Activated CD4-positive, alpha-beta memory T cell treated with anti-CD3 and anti-CD28 coated beads, Interleukin-2, amount 10 ng/mL, durations not matched to agents 7 days and 5 days (primary cell): Measurements from ENCODE around the gene CTDNEP1. TPM values are rescaled to one million over a fixed set of nuclear protein-coding genes. Genes with fewer than 3 reads are reported as not detected.

ENCODE experiments used
- CTCF ChIA-PET: fragments of 350-600 bp; sonication (Branson Sonifier 250); formaldehyde crosslinking; loops from one replicate; lab custom pipeline; 2021; ENCODE audit warnings: antibody characterized with exemption, inconsistent platforms; lab: Charles Lee
- POLR2A ChIA-PET: fragments of 350-600 bp; sonication (Branson Sonifier 250); formaldehyde crosslinking; loops from one replicate; lab custom pipeline; 2021; ENCODE audit warnings: antibody characterized with exemption; lab: Charles Lee
- DNase-seq: peaks from one replicate; pipeline ENCODE4 v3.0.0-alpha.2; 2020
- H3K27ac Mint-ChIP-seq: one replicate; pipeline ENCODE4 v1.8.0; 2021; ENCODE audit warnings: mild to moderate bottlenecking, mixed read lengths
- H3K27me3 Mint-ChIP-seq: one replicate; pipeline ENCODE4 v1.8.0; 2021; ENCODE audit warnings: mixed read lengths
- H3K36me3 Mint-ChIP-seq: one replicate; pipeline ENCODE4 v1.8.0; 2021; ENCODE audit warnings: low read depth, mixed read lengths
- H3K4me1 Mint-ChIP-seq: one replicate; pipeline ENCODE4 v1.8.0; 2021; ENCODE audit warnings: mixed read lengths
- H3K4me3 Mint-ChIP-seq: one replicate; pipeline ENCODE4 v1.8.0; 2021; ENCODE audit warnings: mild to moderate bottlenecking, mixed read lengths
- H3K9me3 Mint-ChIP-seq: one replicate; pipeline ENCODE4 v1.8.0; 2021; ENCODE audit warnings: mixed read lengths
- total RNA-seq, 2 experiments: library from RNA; stranded (reverse); gene quantifications; one replicate each; pipeline ENCODE4 v1.2.3, GENCODE V29; 2021

CTDNEP1 gene
- total RNA-seq, 2 experiments from 2014 or later, result 170 to 175 TPM

DNA sequence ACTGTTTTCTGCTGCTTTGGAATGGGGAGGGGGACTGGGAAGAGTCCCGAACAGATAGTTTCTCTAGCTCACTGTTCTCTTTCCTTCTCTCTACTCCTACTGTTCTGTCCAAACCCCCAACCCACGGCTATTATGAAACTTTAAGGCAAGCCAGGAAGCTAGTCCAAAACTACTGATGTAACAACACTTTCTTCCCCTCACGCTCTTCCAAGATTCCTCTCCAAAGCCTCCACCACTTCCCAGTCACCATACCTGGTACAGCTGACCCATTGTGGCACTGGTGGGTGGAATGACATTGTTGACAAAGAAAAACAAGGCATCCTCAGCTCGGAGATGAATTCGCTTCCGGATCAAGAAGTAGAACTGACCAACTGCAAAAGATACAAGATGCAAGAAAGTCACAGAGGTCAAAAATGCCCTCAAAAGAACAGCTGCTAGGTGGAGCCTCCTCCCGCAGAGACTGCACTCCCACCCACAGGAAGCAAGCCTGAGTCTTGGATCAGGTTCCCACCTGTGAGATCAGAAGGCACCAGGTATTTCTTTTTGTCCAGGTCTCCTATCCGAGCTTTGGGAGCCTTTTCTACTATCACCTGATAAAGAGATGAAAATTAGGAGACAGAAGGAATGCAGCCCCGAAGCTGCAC lies 10.3 kb downstream of the CTDNEP1 start:
- Mint-ChIP-seq H3K27me3 (no peaks in the 10 kb centered on the region), H3K36me3 (peaks cover 66% of the 10 kb centered on the region), H3K9me3 (no peaks in the 10 kb centered on the region), H3K4me3 (peak overlapping the region; percentile 87), H3K27ac (peak overlapping the region; percentile 92), H3K4me1 (peaks cover 55% of the 10 kb centered on the region)
- DNase-seq, result no peak
- CTCF ChIA-PET, result interaction anchor here (0.9 to 2.7 kb wide), 5 partner anchors 8 to 374 kb away, joined by 3 to 19 read pairs (median 6); partner anchors contain the start of genes ACADVL, DLG4 and FXR2
- POLR2A ChIA-PET, result interaction anchor here (0.6 to 9.1 kb wide), 8 partner anchors 9 to 446 kb away, joined by 3 to 100 read pairs (median 12); partner anchors contain the start of genes ACADVL, CTDNEP1, DLG4 and ELP5

DNA sequence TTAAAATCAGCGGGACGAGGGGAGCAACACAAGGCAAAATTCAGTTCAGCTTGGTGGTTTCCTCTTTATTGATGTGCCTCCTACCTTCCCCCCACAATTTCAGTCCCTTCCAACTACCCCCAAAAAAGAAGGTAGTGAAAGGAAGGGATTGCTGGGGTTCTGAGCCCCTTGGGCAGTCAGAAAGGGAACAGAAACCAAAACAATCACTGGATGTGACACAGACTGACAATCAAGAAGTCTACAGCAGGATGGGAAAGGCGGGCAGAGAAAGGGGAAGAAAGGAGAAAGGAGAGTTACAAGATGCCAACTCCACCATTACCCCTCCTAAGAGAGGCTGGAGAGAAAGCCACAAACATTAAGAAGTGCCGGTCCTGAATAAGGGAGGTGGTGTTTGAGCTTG lies 11.2 kb downstream of the CTDNEP1 start:
- ChIA-PET CTCF (interaction anchor here (1.6 to 6.6 kb wide), 4 partner anchors 19 to 320 kb away, joined by 4 to 44 read pairs (median 12); partner anchors contain the start of genes ACADVL and DLG4), POLR2A (interaction anchor here (1.0 to 9.1 kb wide), 4 partner anchors 10 to 334 kb away, joined by 3 to 100 read pairs (median 38); partner anchors contain the start of genes ACADVL, CTDNEP1, DLG4 and ELP5)
- Mint-ChIP-seq H3K27ac (peak overlapping the region; percentile 92), H3K36me3 (peaks cover 69% of the 10 kb centered on the region), H3K9me3 (no peaks in the 10 kb centered on the region), H3K4me1 (peaks cover 62% of the 10 kb centered on the region), H3K4me3 (peak overlapping the region; percentile 87), H3K27me3 (no peaks in the 10 kb centered on the region)
- DNase-seq, result no peak

DNA sequence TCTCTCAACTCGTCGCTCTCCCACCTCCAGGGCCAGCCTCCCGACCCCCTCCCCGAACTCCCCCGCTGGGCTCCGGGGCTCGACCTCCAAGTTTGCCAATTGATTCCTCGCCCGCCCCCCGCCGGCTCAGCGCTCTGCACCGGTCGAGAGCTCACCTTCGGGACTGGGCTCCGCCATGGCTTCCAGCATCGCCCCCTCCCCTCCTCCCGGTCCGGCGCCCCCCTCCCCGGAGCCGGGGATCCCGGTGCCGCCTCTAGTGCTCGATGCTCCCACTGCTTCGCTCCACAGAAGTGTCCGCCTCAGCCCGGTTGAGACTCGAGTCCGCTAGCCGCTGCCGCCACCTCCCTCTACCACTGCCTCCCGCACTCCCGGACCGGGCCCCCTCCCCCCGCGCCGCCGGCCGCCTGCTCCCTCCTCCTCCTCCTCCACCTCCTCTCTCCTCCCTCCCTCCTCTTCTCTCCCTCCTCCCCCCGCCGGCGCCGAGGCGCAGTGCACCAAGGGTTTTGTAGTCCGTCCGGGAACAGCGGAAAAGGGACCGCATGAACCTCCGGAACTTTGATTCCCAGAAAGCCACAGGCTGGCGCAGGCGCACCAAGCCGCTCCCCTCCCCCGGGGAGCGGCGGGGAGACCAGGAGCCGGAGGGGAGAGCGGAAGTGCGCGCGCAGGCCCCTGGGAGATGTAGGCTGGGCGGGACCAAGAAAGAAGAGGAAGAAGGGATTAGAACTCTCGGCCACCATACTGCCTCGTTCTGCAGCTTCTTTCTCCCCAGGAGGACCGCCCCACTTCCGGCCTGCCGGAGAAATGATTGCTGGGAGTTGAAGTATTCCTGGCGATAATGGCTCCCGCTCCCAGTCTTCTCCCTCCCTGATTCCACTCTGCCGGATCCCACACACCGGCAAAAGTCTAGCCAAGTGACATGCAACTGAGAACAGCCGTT lies 12.2 kb downstream of the CTDNEP1 start, which contains the start of gene PHF23:
PHF23 (minus strand) TSS at position 367 of the 937 bp plus-strand sequence; CDS start at position 189, 178 bp downstream.
- POLR2A ChIA-PET, result interaction anchor here (0.6 to 9.1 kb wide), 11 partner anchors 11 to 447 kb away, joined by 3 to 100 read pairs (median 6); partner anchors contain the start of genes ACADVL, ACAP1, CTDNEP1 and DLG4
- H3K36me3 Mint-ChIP-seq, result peaks cover 74% of the 10 kb centered on the region

DNA sequence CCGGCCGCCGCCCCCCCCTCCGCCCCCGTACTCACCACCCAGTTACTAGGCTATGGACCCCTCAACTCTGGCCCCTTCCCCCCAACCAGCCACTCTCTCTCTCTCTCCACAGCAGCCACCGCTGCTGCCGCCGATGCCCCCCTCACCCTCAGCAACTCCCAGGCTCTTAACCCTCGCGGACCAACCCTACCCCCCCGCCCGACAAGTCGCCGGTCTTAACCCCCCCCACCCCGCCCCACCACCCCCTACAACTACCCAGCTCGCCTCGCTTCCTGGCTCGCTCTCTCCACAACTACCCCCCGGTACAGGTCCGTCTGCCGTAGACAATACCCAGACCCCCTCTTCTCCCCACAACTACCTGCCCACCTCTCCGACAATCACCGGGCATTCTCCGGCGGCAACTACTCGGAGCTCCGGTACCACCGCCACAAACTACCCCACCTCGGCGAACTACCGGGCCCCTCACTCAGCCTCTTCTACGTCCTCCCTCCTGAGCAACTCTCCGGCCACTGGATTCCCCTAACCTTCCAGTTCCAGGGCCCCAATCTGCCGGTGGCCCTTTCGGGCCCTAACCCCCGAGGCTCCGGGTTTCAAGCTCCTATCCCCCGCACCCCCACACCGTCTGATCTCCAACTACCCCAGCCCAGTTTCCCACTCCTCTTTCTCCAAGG lies 13.0 kb downstream of the CTDNEP1 start:
- POLR2A ChIA-PET, result interaction anchor here (1.0 to 9.1 kb wide), 8 partner anchors 12 to 448 kb away, joined by 4 to 100 read pairs (median 7); partner anchors contain the start of genes ACADVL, ACAP1, CTDNEP1 and DLG4
- CTCF ChIA-PET, result interaction anchor here (0.6 to 6.6 kb wide), 3 partner anchors 18 to 482 kb away, joined by 3 to 44 read pairs (median 3); partner anchors contain the start of genes ACADVL and DLG4
- Mint-ChIP-seq H3K9me3 (no peaks in the 10 kb centered on the region), H3K4me3 (peak overlapping the region; percentile 87), H3K27ac (peak overlapping the region; percentile 92), H3K36me3 (peaks cover 68% of the 10 kb centered on the region), H3K27me3 (no peaks in the 10 kb centered on the region), H3K4me1 (peaks cover 71% of the 10 kb centered on the region)
- DNase-seq, result no peak

More for the DNA sequence above, 12.2 kb downstream of the CTDNEP1 start, which contains the start of gene PHF23:
- peak within 1 kb of the TSS; percentile 92 for H3K27ac Mint-ChIP-seq
- H3K4me3 Mint-ChIP-seq, result peak within 1 kb of the TSS; percentile 87
- CTCF ChIA-PET, result interaction anchor here (0.6 to 6.6 kb wide), 4 partner anchors 18 to 321 kb away, joined by 4 to 44 read pairs (median 5); partner anchors contain the start of genes ACADVL and DLG4
- peak; percentile 98 for DNase-seq
- no peaks in the 10 kb centered on the region for H3K27me3 Mint-ChIP-seq
- H3K9me3 Mint-ChIP-seq, result no peaks in the 10 kb centered on the region
- H3K4me1 Mint-ChIP-seq, result peaks cover 71% of the 10 kb centered on the region

DNA sequence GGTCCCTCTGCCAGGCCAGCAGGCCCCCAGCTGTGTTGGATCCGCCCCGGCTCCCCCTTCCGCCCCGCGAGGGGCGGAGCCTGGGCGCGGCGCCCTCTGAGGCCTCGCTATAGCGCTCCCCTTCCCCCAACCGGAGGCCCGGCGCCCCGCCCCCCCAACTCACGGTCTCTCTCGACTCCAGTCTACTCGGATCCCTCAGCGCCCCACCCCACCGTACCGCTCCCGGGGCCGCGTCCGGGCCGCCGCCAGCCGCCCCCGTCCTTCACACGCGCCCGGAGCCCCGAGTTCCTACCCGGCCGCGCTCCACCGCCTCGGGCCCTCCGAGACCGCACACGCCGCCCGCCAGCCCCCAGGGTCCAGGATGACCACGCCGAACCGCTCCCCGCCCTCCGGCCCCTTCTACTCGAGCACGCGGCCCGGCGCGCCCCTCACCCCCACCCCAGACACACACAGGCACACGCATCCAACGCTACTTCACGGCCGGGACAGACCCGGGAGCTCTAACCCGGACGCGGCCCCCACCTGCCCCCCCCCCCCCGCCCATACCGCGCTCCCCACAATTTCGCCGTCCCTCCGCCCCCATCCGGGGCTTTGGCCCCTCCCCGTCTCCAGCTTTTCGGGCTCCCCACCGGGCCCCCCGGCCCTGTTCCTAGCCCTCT lies 13.6 kb downstream of the CTDNEP1 start:
- H3K36me3 Mint-ChIP-seq, result peaks cover 64% of the 10 kb centered on the region
- CTCF ChIA-PET, result interaction anchor here (0.6 to 6.6 kb wide), 3 partner anchors 17 to 483 kb away, joined by 3 to 44 read pairs (median 3); partner anchors contain the start of genes ACADVL and DLG4

DNA sequence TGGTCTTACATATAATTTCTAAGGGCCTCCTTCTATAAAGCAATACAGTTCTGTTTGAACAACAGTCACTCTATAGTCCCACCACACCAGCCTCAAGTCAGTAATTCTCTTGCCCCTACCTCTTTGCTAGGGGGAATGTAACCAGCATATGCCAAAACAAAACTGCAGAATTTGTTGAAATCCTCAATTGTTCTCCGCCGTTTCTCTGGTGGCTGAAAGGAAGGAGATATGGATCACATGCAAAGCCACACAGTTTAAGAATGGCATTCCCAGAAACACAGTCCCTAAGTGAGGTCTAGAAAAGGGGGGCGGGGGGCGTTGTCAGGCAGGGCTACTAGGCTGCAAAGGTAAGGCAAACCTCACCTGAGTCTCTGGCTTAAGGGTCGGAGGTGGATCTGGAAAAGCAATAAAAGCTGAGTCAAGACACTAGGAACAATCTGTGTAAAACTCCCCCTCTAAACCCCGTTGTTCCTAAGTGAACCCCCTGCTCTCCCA lies 14.2 kb downstream of the CTDNEP1 start:
- Mint-ChIP-seq H3K36me3 (peaks cover 62% of the 10 kb centered on the region), H3K4me1 (peaks cover 71% of the 10 kb centered on the region), H3K4me3 (peak overlapping the region; percentile 87), H3K27ac (peak overlapping the region; percentile 92), H3K9me3 (no peaks in the 10 kb centered on the region), H3K27me3 (no peaks in the 10 kb centered on the region)
- ChIA-PET CTCF (interaction anchor here (1.3 to 6.6 kb wide), 2 partner anchors 16 to 23 kb away, joined by 3 to 44 read pairs; partner anchors contain the start of genes ACADVL and DLG4), POLR2A (interaction anchor here (0.9 to 9.1 kb wide), 7 partner anchors 13 to 99 kb away, joined by 3 to 100 read pairs (median 6); partner anchors contain the start of genes ACADVL, ACAP1, CTDNEP1 and DLG4)
- no peak for DNase-seq

More for the DNA sequence above, 13.6 kb downstream of the CTDNEP1 start:
- Mint-ChIP-seq H3K27me3 (no peaks in the 10 kb centered on the region), H3K27ac (peak overlapping the region; percentile 92), H3K4me1 (peaks cover 71% of the 10 kb centered on the region), H3K9me3 (no peaks in the 10 kb centered on the region), H3K4me3 (peak overlapping the region; percentile 87)
- POLR2A ChIA-PET, result interaction anchor here (0.5 to 9.1 kb wide), 8 partner anchors 13 to 457 kb away, joined by 3 to 100 read pairs (median 6); partner anchors contain the start of genes ACADVL, ACAP1, CTDNEP1 and DLG4
- peak; percentile 81 for DNase-seq

DNA sequence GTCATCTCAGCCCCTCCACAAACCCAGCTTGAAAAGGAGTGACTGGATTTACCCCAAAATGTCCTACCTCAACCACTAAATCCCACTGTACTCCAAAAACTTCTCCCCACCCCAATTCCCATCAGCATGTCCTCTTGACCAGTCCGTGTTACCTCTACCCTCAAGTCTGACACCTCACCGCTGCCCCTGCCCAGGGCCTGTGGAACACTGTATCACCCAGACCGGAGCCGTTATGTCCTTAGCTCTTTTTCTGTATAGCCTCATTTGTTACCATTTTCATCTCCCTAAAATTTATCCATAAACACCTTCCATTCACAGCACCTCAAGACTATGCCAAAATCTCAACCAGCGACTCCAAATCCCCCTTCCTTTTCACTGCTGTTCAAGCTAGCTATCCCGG lies 14.7 kb downstream of the CTDNEP1 start:
- no peaks in the 10 kb centered on the region for H3K9me3 Mint-ChIP-seq
- H3K4me3 Mint-ChIP-seq, result peak overlapping the region; percentile 87
- H3K36me3 Mint-ChIP-seq, result peaks cover 62% of the 10 kb centered on the region
- DNase-seq, result no peak
- no peaks in the 10 kb centered on the region for H3K27me3 Mint-ChIP-seq
- ChIA-PET CTCF (interaction anchor here (6.6 kb wide), 1 partner anchor 16 kb away, joined by 44 read pairs; the partner anchor contains the start of genes ACADVL and DLG4), POLR2A (interaction anchor here (0.9 to 9.1 kb wide), 6 partner anchors 15 to 100 kb away, joined by 3 to 100 read pairs (median 6); partner anchors contain the start of genes ACADVL, ACAP1, CTDNEP1 and DLG4)
- peaks cover 72% of the 10 kb centered on the region for H3K4me1 Mint-ChIP-seq
- H3K27ac Mint-ChIP-seq, result peak overlapping the region; percentile 92

DNA sequence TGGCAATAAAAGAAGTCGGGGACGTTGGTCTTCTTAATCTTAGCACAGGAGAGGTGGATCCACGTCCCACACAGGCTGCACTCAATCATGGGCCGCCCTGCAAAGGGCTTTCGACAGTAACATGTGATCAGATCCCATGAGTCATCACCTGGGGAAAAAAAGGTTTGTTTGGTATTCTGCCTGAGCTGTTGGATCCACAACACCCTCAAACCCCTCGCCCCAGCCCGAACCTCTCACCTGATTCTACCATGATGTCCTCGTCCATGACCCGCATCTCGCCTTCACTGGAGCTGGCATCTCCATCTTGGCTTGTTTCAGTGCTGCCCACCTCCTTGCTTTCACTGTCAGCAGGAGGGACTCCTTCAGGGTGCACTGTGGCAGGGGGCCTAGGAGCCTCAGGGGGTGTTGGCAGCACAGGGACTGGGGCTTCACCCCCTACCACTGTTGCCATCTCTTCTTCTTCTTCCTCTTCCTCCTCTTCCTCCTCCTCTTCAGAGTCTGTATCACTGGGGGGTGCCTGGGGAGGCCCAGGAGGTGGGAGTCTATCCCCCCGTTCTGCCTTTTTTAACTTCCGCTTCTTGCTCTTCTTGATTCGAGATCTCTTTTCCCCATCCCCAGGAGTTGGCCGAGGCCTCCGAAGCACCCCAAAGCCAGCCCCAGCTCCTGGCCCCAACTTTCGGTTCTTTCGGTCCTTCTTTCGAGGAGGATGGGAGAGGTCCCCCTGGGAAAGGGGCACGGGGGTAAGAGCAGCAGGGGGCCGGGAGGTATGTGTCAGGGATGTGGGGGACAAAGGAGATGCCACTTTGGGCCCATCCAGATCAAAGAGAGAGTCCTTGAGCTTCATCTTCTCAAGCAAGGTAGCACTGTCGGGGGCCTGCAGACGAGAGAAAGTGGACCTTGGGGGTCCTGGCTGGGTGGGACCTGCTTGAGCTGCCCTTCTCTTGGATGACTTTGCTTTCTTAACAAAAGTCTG lies 15.6 kb downstream of the CTDNEP1 start:
- no peaks in the 10 kb centered on the region for H3K27me3 Mint-ChIP-seq
- POLR2A ChIA-PET, result interaction anchor here (0.9 to 9.1 kb wide), 6 partner anchors 15 to 72 kb away, joined by 3 to 100 read pairs (median 6); partner anchors contain the start of genes ACADVL, CTDNEP1 and DLG4
- H3K4me1 Mint-ChIP-seq, result peaks cover 65% of the 10 kb centered on the region
- H3K9me3 Mint-ChIP-seq, result no peaks in the 10 kb centered on the region
- CTCF ChIA-PET, result interaction anchor here (6.6 kb wide), 1 partner anchor 15 kb away, joined by 44 read pairs; the partner anchor contains the start of genes ACADVL and DLG4
- H3K27ac Mint-ChIP-seq, result peak overlapping the region; percentile 64
- H3K36me3 Mint-ChIP-seq, result peaks cover 53% of the 10 kb centered on the region
- DNase-seq, result no peak
- H3K4me3 Mint-ChIP-seq, result peak overlapping the region; percentile 1

DNA sequence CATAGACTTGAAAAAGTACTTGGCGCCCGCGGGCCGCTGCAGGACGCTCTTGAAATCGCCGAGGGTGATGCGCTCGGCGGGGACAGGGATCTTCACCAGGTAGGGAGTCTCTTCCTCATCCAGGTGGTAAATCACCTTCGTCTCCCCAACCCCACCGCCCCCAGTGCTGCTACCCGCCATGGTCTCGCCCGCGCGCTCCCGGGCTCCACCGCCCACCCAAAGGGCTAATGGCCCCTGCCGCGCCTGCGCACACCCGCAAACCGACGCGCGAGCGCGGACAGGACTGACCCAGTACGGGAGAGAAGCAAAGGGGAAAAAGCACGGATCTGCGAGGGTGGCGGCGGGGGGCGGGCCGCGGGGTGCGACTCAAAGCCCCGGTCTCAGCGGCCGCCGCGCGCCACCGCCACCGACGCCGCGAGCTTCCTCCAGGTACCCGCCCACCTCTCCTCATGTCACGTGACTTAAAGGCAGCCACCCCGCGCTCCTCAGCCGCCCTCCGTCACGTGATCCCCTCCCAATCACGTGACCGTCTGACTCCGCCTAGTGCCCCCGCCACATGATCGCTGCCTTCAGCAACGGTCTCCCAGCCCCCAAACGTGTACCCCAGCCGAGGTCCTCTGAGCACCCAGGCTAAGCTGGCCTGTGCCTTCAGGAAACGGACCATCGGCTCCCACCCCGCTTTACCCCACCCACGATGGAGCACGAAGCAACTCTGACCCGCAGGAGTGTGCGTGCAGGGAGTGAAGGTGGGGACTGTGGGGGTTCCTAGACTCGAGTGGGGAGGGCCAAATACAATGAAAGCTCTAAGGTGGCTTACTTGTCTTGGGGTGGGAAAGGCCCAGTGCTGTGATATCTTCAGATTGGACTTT lies 17.2 kb downstream of the CTDNEP1 start, which contains the start of gene DVL2:
DVL2 (minus strand) TSS at position 435 of the 869 bp plus-strand sequence; CDS start at position 180, 255 bp downstream.
- peak within 1 kb of the TSS; percentile 96 for H3K4me3 Mint-ChIP-seq
- ChIA-PET CTCF (interaction anchor here (0.8 to 6.6 kb wide), 2 partner anchors 13 to 62 kb away, joined by 3 to 44 read pairs; partner anchors contain the start of genes ACADVL and DLG4), POLR2A (interaction anchor here (0.6 to 1.8 kb wide), 9 partner anchors 8 to 350 kb away, joined by 3 to 29 read pairs (median 6); partner anchors contain the start of genes ACADVL, CTDNEP1, DLG4 and ELP5)
- peaks cover 47% of the 10 kb centered on the region for H3K36me3 Mint-ChIP-seq
- H3K27ac Mint-ChIP-seq, result peak within 1 kb of the TSS; percentile 81
- no peaks in the 10 kb centered on the region for H3K27me3 Mint-ChIP-seq
- no peaks in the 10 kb centered on the region for H3K9me3 Mint-ChIP-seq
- peak; percentile 95 for DNase-seq
- peaks cover 54% of the 10 kb centered on the region for H3K4me1 Mint-ChIP-seq
